Left ventricle myocardium inferior (tissue), 1 donor: ENCODE results near the gene NTHL1. TPM values are rescaled to one million over a fixed set of nuclear protein-coding genes. Genes with fewer than 3 reads are reported as not detected.
A peak's percentile ranks its signal among the peaks of the same experiment; 100 is the strongest.

Source experiments
- DNase-seq: peaks from one replicate; pipeline ENCODE4 v3.0.0-alpha.2; 2020
- H3K27ac ChIP-seq: fragments of 200-600 bp; replicated peaks from 2 replicates; pipeline ENCODE4 v1.8.0; 2021
- H3K27me3 ChIP-seq: fragments of 200-600 bp; 2 replicates; pipeline ENCODE4 v1.8.0; 2021; ENCODE audit warnings: low read depth
- H3K36me3 ChIP-seq: fragments of 200-600 bp; 2 replicates; pipeline ENCODE4 v1.8.0; 2021
- H3K4me1 ChIP-seq: fragments of 200-600 bp; 2 replicates; pipeline ENCODE4 v1.8.0; 2021
- H3K4me3 ChIP-seq: fragments of 200-600 bp; 2 replicates; pipeline ENCODE4 v1.8.0; 2021; ENCODE audit warnings: mild to moderate bottlenecking, moderate library complexity
- H3K9me3 ChIP-seq: fragments of 200-600 bp; replicated peaks from 2 replicates; pipeline ENCODE4 v1.8.0; 2021
- intact Hi-C: fragments of 100-400 bp; cut with micrococcal nuclease; formaldehyde crosslinking; loops from one replicate; pipeline ENCODE4 v1.11.0; 2022
- total RNA-seq: library from RNA; stranded (reverse); fragmentation: NEBNext Ultra II Directional; extraction: Animal tissue kit (Norgen Biotek cat#: 25700); gene quantifications from one replicate; pipeline ENCODE4 v1.2.1, GENCODE V29; 2021
- TF ChIP-seq, protein P1 (sequence below): fragments of 200-600 bp; IDR thresholded peaks from 2 replicates; pipeline ENCODE4 v1.8.0; 2021; ENCODE audit warnings: antibody characterized with exemption, mild to moderate bottlenecking, borderline replicate concordance
- donor health status: DM: no; HTN: yes; CAD: no; lungs with severe emphysema.

NTHL1 gene
- total RNA-seq, 1 donor from 2014 or later: 21.7 TPM

- intact Hi-C loops: loop anchor here (10.0 kb wide), 1 partner anchor 117 kb away; the partner anchor contains the start of gene RAB26
- Histone ChIP-seq H3K4me1 (peaks cover 80% of the 10 kb centered on the region), H3K27ac (peak overlapping the region; percentile 98), H3K36me3 (peaks cover 12% of the 10 kb centered on the region), H3K9me3 (no peaks in the 10 kb centered on the region), H3K27me3 (no peaks in the 10 kb centered on the region), H3K4me3 (peak overlapping the region; percentile 91)
- TF ChIP-seq, protein P1, sequence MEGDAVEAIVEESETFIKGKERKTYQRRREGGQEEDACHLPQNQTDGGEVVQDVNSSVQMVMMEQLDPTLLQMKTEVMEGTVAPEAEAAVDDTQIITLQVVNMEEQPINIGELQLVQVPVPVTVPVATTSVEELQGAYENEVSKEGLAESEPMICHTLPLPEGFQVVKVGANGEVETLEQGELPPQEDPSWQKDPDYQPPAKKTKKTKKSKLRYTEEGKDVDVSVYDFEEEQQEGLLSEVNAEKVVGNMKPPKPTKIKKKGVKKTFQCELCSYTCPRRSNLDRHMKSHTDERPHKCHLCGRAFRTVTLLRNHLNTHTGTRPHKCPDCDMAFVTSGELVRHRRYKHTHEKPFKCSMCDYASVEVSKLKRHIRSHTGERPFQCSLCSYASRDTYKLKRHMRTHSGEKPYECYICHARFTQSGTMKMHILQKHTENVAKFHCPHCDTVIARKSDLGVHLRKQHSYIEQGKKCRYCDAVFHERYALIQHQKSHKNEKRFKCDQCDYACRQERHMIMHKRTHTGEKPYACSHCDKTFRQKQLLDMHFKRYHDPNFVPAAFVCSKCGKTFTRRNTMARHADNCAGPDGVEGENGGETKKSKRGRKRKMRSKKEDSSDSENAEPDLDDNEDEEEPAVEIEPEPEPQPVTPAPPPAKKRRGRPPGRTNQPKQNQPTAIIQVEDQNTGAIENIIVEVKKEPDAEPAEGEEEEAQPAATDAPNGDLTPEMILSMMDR: no peak
- no peak for DNase-seq
Observed at GRCh38 chr16:2028146-2028545, 19.5 kb downstream of the NTHL1 start.

GRCh38 chr16:2027024-2028010 is 20.3 kb downstream of the NTHL1 start:
- intact Hi-C loops: loop anchor here (10.0 kb wide), 1 partner anchor 117 kb away; the partner anchor contains the start of gene RAB26
- TF ChIP-seq, protein P1: no peak
- Histone ChIP-seq H3K36me3 (peaks cover 12% of the 10 kb centered on the region), H3K27me3 (peaks cover 4% of the 10 kb centered on the region), H3K27ac (peak overlapping the region; percentile 98), H3K4me1 (peaks cover 79% of the 10 kb centered on the region), H3K9me3 (no peaks in the 10 kb centered on the region), H3K4me3 (peak overlapping the region; percentile 91)
- DNase-seq: no peak

GRCh38 chr16:2026461-2027023 is 21.1 kb downstream of the NTHL1 start, which contains the start of gene NHERF2:
NHERF2 (plus strand) TSS chr16:2026902; CDS start chr16:2027006, 104 bp downstream.
- H3K9me3 ChIP-seq: no peaks in the 10 kb centered on the region
- H3K4me1 ChIP-seq: peaks cover 74% of the 10 kb centered on the region
- peak; percentile 55 for DNase-seq
- peak within 1 kb of the TSS; percentile 98 for H3K27ac ChIP-seq
- intact Hi-C loops: loop anchor here (10.0 kb wide), 1 partner anchor 118 kb away; the partner anchor contains the start of gene RAB26
- peaks cover 12% of the 10 kb centered on the region for H3K27me3 ChIP-seq
- peaks cover 12% of the 10 kb centered on the region for H3K36me3 ChIP-seq
- TF ChIP-seq, protein P1: no peak
- H3K4me3 ChIP-seq: peak within 1 kb of the TSS; percentile 91

DNA sequence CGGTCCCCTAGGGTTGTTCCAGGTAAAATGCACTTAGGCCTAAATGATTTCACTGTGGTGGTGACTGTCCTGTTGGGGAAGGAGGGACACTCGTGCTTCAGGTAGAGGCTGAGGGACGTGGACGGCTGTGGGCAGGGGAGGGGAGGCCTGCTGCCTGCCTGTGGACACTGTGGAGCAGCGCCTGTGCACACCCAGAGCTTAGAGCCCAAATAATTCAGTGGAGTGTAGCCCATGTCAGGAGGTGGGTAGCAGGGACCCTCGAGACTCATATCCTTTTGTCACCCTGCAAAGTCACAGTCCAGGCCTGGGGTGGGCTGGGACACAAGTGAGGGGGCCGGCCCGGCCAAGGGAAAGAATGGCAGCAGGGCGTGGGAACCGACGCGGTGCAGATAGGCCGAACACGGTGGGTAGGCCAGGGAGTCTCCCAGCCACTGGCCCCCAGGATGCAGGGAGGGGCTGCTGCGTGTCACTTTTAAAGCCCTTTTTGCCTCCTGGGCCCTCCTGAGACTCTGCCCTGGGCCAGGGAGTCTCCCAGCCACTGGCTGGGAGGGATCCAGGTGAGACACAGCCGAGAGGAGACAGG is 21.7 kb downstream of the NTHL1 start:
- TF ChIP-seq, protein P1: no peak
- peaks cover 17% of the 10 kb centered on the region for H3K27me3 ChIP-seq
- H3K9me3 ChIP-seq: no peaks in the 10 kb centered on the region
- H3K27ac ChIP-seq: peak overlapping the region; percentile 98
- DNase-seq: no peak
- H3K4me1 ChIP-seq: peaks cover 74% of the 10 kb centered on the region
- H3K36me3 ChIP-seq: peaks cover 12% of the 10 kb centered on the region
- intact Hi-C loops: loop anchor here (10.0 kb wide), 1 partner anchor 119 kb away; the partner anchor contains the start of gene RAB26
- H3K4me3 ChIP-seq: peak overlapping the region; percentile 91

- Histone ChIP-seq H3K9me3 (no peaks in the 10 kb centered on the region), H3K36me3 (peaks cover 7% of the 10 kb centered on the region), H3K4me1 (peaks cover 80% of the 10 kb centered on the region), H3K27me3 (peaks cover 25% of the 10 kb centered on the region), H3K27ac (peak overlapping the region; percentile 98), H3K4me3 (peak overlapping the region; percentile 91)
- intact Hi-C loops: loop anchor here (10.0 kb wide), 1 partner anchor 120 kb away; the partner anchor contains the start of gene RAB26
- TF ChIP-seq, protein P1: no peak
- peak; percentile 14 for DNase-seq
Observed at GRCh38 chr16:2025251-2025650, 22.4 kb downstream of the NTHL1 start.
